Epithelial cell of proximal tubule (primary cell): Measurements from ENCODE around the gene GRID2IP. TPM values are rescaled to one million over a fixed set of nuclear protein-coding genes. Genes with fewer than 3 reads are reported as not detected.
"Not testable (repeated sequence)": the region's sequence is repeated elsewhere in the genome, so short reads cannot be mapped to it uniquely, and the experiment has no call there.

Experiments used
- DNase-seq: peaks from one replicate; pipeline ENCODE4 v3.0.0-alpha.2; 2011; ENCODE audit warnings: low read depth
- H3K4me3 ChIP-seq: 2 replicates; pipeline ENCODE4 v1.5.1; 2011; ENCODE audit warnings: low read depth, mild to moderate bottlenecking, low read length
- total RNA-seq: library from RNA; depleted of rRNA; stranded (reverse); fragments of >200 nt; gene quantifications from 2 replicates; pipeline ENCODE4 v1.2.3, GENCODE V29; 2015
- TF ChIP-seq, protein P1 (sequence below): conservative IDR thresholded peaks from 2 replicates; pipeline ENCODE4 v1.5.1; 2012; ENCODE audit warnings: low read depth, mild to moderate bottlenecking, low read length

Gene GRID2IP
- total RNA-seq, 1 donor from 2014 or later, result not detected

DNA sequence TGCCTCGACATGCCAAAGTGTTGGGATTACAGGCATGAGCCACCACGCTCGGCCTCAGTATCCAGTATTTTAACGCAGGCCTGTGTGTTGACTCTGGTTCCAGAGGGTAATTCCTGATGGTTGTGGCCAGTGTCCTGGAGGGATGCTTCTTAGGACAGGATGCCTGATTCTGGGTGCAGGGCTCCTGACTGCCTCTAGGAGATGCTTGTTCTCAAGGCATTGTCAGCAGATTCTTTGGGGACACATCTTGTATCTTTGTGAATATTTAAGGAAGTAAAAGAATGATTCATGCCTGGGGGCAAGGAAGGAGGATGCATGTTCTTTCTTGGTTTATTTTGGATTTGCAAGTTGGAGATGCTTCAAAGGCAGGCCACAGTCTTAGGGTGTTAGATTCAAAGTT is 28.2 kb upstream of the GRID2IP start:
- DNase-seq, result no peak
- H3K4me3 ChIP-seq, result no peak overlapping the region
- TF ChIP-seq, protein P1, sequence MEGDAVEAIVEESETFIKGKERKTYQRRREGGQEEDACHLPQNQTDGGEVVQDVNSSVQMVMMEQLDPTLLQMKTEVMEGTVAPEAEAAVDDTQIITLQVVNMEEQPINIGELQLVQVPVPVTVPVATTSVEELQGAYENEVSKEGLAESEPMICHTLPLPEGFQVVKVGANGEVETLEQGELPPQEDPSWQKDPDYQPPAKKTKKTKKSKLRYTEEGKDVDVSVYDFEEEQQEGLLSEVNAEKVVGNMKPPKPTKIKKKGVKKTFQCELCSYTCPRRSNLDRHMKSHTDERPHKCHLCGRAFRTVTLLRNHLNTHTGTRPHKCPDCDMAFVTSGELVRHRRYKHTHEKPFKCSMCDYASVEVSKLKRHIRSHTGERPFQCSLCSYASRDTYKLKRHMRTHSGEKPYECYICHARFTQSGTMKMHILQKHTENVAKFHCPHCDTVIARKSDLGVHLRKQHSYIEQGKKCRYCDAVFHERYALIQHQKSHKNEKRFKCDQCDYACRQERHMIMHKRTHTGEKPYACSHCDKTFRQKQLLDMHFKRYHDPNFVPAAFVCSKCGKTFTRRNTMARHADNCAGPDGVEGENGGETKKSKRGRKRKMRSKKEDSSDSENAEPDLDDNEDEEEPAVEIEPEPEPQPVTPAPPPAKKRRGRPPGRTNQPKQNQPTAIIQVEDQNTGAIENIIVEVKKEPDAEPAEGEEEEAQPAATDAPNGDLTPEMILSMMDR, result peak; percentile 29

DNA sequence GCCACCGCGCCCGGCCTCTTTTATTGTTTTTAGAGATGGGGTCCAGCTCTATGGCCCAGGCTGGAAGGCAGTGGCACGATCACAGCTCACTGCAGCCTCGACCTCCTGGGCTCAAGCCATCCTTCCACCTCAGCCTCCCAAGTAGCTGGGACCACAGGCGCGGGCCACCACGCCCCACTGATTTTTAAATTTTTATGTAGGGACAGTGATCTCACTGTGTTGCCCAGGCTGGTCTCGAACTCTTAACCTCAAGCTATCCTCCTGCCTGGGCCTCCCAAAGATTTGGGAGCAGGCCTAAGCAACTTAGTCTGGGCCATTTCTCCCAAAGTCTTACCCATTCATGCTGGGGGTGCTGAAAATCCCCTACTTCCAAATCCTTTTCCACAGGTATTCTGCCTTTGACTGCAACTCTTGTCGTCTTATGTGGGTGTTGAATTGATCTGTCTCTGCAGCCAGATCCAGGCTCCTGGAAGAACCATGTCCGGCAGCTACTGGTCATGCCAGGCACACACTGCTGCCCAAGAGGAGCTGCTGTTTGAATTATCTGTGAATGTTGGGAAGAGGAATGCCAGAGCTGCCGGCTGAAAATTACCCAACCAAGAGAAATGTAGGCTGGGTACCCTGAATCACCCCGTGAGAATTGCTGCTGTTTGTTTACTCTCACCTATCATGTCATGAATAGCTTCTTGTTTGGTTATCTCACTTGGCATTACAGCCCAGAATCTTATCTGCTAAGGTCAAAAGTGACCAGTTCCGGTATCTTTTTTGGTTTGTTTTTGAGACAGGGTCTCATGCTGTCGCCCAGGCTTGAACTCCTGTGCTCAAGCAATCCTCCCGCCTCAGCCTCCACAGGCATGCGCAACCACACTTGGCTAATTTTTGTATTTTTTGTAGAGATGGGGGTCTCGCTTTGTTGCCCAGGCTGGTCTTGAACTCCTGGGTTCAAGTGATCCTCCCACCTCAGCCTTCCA is 27.1 kb upstream of the GRID2IP start:
- peak overlapping the region; percentile 95 for H3K4me3 ChIP-seq
- DNase-seq, result no peak
- TF ChIP-seq, protein P1, result no peak

DNA sequence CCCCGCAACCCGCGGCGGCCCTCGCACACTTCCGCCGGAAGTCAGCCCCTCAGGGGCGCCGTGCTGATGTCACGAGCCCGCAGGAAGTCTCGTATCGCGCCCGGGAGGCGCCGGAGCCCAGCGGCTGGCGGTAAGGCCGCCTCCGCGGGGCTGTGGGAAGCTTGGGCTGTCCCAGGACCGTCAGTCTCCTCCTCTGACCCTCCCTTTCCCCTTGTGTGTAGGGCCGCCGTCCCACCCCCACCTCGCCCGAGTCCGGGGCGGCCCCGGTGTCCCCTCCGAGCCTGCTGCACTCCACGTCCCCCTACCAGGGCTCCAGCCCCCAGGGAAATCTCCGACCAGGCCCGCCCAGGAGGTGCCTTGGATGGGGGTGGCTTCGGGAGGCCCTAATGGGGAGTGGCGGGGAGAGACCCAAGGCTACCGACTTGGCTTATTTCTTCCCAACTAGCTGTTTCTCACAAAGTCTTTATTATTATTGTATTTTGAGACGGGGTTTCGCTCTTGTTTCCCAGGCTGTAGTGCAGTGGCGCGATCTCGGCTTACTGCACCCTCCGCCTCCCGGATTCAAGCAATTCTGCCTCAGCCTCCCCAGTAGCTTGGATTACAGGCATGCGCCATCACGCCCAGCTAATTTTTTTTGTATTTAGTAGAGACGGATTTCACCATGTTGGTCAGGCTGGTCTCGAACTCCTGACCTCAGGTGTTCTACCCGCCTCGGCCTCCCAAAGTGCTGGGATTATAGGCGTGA is 26.3 kb upstream of the GRID2IP start, which contains the start of gene ZDHHC4:
Gene ZDHHC4, plus strand, starts transcription at position 86 of the 745 bp plus-strand sequence. CDS start 3,108 bp downstream, outside the sequence.
- TF ChIP-seq, protein P1, result no peak

DNA sequence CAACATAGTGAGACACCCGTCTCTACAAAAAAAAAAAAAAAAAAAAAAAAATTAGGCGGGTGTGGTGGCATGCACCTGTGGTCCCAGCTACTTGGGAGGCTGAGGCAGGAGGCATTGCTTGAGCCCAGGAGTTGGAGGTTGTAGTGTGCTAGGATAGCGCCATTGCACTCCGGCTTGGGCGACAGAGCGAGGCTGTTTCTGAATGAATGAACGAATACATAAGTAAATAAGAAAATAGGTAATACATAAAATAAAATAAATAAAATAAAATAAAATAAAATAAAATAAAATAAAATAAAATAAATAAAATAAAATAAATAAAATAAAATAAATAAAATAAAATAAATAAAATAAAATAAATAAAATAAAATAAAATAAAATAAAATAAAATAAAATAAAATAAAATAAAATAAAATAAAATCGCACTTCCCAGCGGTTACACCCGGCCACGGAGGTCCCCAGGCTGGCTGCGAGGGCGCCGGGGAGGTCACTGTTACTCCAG is 25.7 kb upstream of the GRID2IP start:
- DNase-seq, result not testable (repeated sequence)
- H3K4me3 ChIP-seq, result peak overlapping the region; percentile 95

More for the DNA sequence above, 26.3 kb upstream of the GRID2IP start, which contains the start of gene ZDHHC4:
- no peak for DNase-seq
- peak within 1 kb of the TSS; percentile 95 for H3K4me3 ChIP-seq

DNA sequence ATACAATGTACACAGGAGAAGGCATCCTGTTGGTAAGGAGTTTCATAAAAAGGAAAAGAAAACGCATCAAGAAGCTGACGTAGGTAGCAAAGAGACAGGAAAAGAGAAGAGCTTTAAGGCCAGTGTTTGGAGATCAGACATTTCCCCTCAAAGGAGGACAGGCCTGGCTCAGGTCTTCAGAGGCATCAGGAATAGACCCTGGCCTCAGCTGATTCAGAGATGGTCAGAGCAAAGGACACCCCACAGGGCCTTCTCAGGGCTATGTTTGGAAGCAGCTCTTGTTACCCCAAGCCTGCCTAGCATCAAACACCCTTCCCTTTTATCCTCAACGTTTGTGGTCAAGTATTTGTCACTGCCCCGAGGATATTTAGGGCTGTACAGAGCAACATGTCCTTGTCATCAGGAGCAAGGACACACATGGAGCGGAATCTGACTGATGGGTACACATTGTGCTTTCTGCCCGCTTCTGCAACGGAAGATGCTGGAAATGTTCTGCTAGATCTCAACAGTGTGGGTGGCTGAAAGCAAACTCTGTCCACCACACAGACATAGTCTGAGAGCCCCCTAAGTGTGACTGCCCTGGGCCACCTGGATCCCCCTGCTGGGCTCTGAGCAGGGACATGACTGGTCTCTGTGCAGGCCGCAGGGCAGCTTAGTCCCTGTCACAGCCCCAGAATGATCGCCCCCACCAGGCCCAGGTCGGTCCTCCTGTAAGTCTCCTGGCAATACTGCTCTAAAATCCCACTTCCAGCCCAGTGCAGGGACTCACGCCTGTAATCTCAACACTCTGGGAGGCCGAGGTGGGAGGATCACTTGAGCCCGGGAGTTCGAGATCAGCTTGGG is 25.0 kb upstream of the GRID2IP start:
- TF ChIP-seq, protein P1, result no peak
- no peak for DNase-seq
- H3K4me3 ChIP-seq, result peak overlapping the region; percentile 95

DNA sequence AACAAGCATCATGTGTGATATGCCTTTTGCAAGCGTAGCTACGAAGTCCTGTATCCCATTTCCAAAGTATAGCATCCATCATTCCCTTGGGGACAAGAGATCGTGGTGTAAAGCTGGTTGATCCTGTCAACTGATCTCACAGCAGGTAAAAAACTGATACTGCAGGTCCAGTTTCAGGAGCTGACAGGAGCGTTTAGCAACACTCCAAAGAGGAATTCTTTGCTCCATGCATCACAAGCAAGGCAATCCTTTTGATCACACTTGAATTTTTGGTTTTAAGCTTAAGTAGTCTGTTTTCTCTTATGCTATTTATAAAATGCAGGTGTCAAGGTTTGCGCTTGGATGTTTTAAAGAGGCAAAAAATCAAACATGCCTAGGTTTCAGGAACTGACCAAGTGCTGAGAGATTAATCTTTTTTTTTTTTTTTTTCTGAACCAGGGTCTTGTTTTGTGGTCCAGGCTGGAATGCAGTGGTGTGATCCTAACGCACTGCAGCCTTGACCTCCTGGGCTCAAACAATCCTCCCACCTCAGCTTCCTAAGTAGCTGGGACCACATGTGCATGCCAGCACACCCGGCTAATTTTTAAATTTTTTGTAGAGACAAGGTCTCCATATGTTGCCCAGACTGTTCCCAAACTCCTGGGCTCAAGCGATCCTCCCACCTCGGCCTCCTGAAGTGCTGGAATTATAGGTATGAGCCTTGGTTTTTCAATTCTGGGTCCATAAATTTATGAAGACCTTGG is 24.2 kb upstream of the GRID2IP start:
- TF ChIP-seq, protein P1, result no peak
- H3K4me3 ChIP-seq, result no peak overlapping the region
- no peak for DNase-seq
